HCT116 (cell line): ENCODE data around the gene SLC14A1.

ENCODE experiments used
- EZH2phosphoT487 ChIP-seq: fragments of 200-600 bp; IDR thresholded peaks from 2 replicates; pipeline ENCODE4 v1.6.1; 2018; ENCODE audit warnings: antibody characterized with exemption, borderline replicate concordance
- FOSL1 ChIP-seq: IDR thresholded peaks from 2 replicates; pipeline ENCODE4 v1.6.1; 2012; ENCODE audit warnings: low read depth
- JUND ChIP-seq: IDR thresholded peaks from 2 replicates; pipeline ENCODE4 v1.6.1; 2012
- RAD21 ChIP-seq: IDR thresholded peaks from 2 replicates; pipeline ENCODE4 v1.6.1; 2012; ENCODE audit warnings: low read depth, mild to moderate bottlenecking
- TCF7L2 ChIP-seq: IDR thresholded peaks from 2 replicates; pipeline ENCODE4 v1.7.0; 2011; ENCODE audit warnings: borderline replicate concordance, inconsistent platforms; ENCODE audit not compliant: insufficient read depth, insufficient read length; ENCODE audit errors: extremely low read depth
- TF ChIP-seq, protein P1 (sequence below), 3 experiments: fragments of 200-600 bp in 1 of 3; sonication (generic) in 1 of 3; IDR thresholded peaks in 2 of 3; conservative IDR thresholded peaks in 1 of 3; 2 replicates each; pipeline ENCODE4 v1.5.1; 2012 to 2017; ENCODE audit warnings: low read depth in 2 of 3, low read length in 2 of 3, antibody characterized with exemption in 1 of 3, borderline replicate concordance in 1 of 3, control low read depth in 1 of 3, mild to moderate bottlenecking in 1 of 3, mixed read lengths in 1 of 3, mixed run types in 1 of 3, moderate library complexity in 1 of 3; ENCODE audit not compliant: insufficient read depth in 1 of 3
- TF ChIP-seq, protein P2 (sequence below): IDR thresholded peaks from 2 replicates; pipeline ENCODE4 v1.6.1; 2012

DNA sequence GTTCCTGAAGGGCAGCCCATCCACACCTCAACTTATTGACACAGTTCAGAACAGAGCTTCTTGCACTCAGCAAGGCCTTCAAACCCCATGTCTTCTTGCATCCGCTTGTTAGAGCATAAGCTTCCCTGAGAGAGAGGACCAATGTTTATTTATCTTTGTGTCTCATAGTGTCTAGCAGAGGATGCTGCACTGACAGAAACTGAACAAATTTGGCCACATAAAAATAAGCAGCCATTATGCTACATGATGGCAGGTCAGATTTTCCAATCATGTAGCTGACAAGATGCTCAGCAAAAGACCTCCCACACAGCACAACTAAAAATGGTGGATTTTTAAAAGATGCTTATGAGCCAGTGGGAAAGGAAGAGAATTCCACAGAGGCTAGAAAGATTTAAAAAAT lies 63.4 kb downstream of the SLC14A1 start:
- TF ChIP-seq, protein P1, sequence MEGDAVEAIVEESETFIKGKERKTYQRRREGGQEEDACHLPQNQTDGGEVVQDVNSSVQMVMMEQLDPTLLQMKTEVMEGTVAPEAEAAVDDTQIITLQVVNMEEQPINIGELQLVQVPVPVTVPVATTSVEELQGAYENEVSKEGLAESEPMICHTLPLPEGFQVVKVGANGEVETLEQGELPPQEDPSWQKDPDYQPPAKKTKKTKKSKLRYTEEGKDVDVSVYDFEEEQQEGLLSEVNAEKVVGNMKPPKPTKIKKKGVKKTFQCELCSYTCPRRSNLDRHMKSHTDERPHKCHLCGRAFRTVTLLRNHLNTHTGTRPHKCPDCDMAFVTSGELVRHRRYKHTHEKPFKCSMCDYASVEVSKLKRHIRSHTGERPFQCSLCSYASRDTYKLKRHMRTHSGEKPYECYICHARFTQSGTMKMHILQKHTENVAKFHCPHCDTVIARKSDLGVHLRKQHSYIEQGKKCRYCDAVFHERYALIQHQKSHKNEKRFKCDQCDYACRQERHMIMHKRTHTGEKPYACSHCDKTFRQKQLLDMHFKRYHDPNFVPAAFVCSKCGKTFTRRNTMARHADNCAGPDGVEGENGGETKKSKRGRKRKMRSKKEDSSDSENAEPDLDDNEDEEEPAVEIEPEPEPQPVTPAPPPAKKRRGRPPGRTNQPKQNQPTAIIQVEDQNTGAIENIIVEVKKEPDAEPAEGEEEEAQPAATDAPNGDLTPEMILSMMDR (IDR thresholded peaks at IDR 0.05 in 2 of 3, conservative IDR thresholded peaks at IDR 0.05 in 1 of 3; ENCODE audit: borderline replicate concordance in 1 of 3, insufficient read depth in 1 of 3, low read depth in 2 of 3, low read length in 2 of 3) = no peak
- TF ChIP-seq RAD21 (no peak), TCF7L2 (no peak), EZH2phosphoT487 (no peak), FOSL1 (no peak), JUND (no peak)
- TF ChIP-seq, protein P2, sequence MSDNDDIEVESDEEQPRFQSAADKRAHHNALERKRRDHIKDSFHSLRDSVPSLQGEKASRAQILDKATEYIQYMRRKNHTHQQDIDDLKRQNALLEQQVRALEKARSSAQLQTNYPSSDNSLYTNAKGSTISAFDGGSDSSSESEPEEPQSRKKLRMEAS = no peak
